ENCODE results near the gene PCP4L1. TPM values are rescaled to one million over a fixed set of nuclear protein-coding genes. Genes with fewer than 3 reads are reported as not detected.

PCP4L1 gene
- total RNA-seq, 4 donors from 2014 or later, result 0.56 to 0.63 TPM; not detected in 2

DNA sequence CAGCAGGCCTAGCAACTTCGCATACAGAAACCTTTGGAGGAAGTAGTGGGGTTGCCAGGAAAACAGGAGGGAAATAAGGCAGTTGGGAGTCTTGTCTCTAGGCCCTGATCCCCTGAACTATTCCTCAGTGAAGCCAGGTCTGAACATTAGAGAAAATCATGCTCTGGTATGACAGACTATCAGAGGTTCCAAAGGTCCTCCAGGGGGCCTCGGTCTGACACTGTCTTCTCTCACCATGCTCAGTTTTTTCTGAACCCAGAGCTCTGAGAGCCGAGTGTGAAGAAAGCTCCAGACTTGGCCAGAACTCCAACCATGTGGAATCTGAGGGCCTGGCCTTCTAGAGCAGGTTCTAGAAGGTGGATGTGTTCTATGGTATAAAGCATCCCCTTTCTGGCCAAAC is 28.6 kb upstream of the PCP4L1 start:
- TF ChIP-seq, protein P1, sequence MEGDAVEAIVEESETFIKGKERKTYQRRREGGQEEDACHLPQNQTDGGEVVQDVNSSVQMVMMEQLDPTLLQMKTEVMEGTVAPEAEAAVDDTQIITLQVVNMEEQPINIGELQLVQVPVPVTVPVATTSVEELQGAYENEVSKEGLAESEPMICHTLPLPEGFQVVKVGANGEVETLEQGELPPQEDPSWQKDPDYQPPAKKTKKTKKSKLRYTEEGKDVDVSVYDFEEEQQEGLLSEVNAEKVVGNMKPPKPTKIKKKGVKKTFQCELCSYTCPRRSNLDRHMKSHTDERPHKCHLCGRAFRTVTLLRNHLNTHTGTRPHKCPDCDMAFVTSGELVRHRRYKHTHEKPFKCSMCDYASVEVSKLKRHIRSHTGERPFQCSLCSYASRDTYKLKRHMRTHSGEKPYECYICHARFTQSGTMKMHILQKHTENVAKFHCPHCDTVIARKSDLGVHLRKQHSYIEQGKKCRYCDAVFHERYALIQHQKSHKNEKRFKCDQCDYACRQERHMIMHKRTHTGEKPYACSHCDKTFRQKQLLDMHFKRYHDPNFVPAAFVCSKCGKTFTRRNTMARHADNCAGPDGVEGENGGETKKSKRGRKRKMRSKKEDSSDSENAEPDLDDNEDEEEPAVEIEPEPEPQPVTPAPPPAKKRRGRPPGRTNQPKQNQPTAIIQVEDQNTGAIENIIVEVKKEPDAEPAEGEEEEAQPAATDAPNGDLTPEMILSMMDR (IDR thresholded peaks at IDR 0.05), result no peak
- no peak for DNase-seq (ENCODE audit: low spot score)
- no peak for ATAC-seq (ENCODE audit: low FRiP score)

DNA sequence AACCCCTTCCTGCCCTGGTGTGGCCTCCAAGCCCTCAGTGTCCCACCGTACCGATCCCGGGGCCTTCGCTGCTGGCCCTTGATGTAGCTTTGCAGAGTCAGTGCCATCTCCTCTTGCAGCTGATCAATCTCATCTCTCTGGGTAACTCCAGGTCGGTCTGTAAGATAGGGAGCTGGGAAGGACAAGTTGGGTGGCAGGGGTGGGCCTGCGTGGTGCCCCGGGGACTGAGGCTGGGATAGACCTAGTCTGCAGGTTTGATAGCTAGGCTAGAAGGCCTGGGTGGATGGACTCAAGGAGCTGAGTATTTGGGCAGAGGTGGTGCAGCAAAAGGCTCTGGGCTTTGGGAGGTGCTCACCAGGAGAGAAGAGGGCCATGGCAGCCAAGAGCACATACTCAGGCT is 27.8 kb upstream of the PCP4L1 start:
- no peak for DNase-seq (ENCODE audit: low spot score)
- TF ChIP-seq, protein P1 (IDR thresholded peaks at IDR 0.05), result no peak
- no peak for ATAC-seq (ENCODE audit: low FRiP score)

DNA sequence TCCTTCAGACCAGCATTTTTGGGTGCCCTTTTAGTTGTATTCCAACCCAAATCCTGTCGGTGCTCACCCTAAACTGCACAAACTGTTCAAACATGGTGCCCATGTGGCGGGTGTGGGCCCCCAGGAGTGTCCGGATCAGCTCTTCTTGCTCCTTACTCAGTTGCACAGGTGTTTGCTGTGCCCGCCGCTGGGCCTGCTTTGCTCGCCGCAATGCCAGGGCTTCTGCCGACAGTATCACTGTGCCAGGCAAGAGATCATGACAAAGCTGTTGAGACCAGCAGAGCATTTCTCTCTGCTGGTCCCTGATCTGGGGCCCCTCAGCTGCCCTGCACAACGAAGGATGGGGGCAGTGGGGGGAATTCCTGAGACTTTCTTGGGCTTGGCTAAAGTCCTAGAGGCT is 25.4 kb upstream of the PCP4L1 start:
- DNase-seq (ENCODE audit: low spot score) (no peak), ATAC-seq (ENCODE audit: low FRiP score) (no peak)
- TF ChIP-seq, protein P1 (IDR thresholded peaks at IDR 0.05), result no peak

DNA sequence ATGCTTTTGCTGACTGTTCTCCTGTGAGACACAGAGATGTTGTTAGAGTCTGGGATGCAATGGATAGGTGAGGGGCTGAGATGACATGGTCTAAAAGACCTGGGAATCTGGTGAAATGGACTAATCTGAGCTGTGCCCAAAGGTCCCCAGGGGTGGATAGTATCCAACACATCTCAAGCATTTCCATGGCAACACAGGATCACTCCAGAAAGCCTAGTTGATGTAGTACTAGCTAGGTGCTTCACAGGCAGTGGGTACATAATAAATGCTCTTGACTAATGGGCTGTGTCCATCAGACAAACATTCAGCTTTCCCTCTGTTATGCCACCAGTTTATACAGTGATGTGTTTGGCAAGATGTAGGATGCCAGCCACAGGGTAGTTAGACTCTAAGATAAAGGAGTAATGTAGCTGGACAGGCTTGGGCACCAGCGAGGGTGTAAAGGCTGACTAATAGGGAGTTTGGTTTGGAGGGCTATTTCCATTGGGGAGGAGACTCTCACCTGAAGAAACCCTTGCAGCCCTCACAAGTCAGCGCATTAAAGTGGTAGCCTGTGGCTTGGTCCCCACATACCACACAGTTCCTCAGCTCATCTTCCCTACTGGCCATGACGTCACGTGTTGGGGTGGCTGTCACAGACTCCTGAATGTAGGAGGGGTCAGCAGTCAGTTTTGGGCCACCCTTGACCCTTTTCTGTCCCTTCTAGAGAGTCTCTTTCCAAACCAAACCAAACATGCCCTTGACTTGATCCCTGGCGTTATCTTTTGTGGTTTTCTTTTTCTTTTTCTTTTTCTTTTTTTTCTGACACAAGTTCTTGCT is 22.4 kb upstream of the PCP4L1 start:
- no peak for ATAC-seq (ENCODE audit: low FRiP score)
- DNase-seq (ENCODE audit: low spot score), result no peak
- TF ChIP-seq, protein P1 (IDR thresholded peaks at IDR 0.05), result no peak

DNA sequence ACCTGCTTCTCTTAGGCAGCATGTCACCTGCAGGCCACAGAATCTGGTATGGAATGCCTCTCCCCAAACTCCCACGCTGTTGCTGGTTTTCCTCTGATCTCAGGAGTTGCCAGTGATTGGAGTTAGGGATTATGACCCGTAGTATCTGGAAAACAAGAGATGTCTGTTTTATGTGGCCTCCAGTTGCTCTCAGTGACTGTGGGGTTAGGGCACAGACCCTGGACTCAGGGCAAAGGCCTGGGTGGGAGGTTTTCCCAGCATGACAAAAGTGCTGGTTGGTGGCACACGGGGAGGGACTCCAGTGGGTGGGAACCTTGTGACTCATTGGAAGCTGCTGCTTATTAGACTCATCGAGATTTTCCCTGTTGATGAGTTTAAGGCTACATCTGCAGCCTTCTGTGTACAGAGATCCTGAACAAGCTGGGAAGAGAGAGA is 20.5 kb upstream of the PCP4L1 start, which contains the start of gene NR1I3:
Gene NR1I3 (minus strand): TSS at position 165 of the 435 bp plus-strand sequence. CDS start 1,638 bp downstream, outside the sequence.
- no peak for ATAC-seq (ENCODE audit: low FRiP score)
- no peak for DNase-seq (ENCODE audit: low spot score)
- TF ChIP-seq, protein P1 (IDR thresholded peaks at IDR 0.05), result no peak

DNA sequence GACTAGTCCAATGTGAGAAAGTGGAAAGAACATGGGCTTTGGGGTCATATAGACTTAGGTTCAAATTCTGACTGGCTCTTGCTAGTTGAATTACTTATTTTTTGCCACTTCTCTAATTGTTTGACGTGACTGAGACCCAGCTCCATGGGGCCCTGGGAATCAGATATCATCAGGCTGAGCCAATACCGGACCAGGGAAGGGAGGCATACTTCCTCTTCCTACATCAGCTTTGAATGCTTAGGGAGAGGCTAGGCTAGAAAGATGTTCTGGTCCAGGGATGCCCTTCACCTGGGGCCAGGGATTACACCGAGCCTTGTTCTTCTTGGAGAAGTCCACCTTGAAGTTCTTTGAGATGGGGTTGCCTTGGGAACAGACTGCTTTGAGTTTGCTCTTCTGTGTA is 16.9 kb upstream of the PCP4L1 start:
- no peak for ATAC-seq (ENCODE audit: low FRiP score)
- no peak for DNase-seq (ENCODE audit: low spot score)
- TF ChIP-seq, protein P1 (IDR thresholded peaks at IDR 0.05), result no peak

DNA sequence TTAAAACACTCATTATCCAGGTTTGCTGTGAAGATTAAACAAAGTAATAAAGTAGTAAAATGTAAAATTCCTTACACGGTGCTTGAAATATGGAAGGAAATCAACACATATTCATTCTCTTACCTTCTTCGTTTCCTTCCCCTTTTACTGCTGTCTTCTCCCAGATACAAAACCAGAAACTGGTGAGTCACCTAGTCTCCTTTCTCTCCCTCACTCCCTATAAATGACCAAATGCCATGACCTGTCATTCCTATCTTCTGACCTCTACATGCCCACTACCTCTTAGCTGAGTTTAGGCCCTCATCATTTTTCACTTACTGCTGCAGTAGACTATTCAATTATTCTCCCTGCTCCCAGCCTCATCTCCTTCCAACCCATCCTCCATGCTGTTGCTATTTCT is 16.2 kb upstream of the PCP4L1 start:
- TF ChIP-seq, protein P1 (IDR thresholded peaks at IDR 0.05), result no peak
- no peak for ATAC-seq (ENCODE audit: low FRiP score)
- no peak for DNase-seq (ENCODE audit: low spot score)

Data from omental fat pad (tissue), 4 donors.